GM12874 (cell line): Measurements from ENCODE around the gene ARMC2.

ENCODE experiments used
- TF ChIP-seq, protein P1 (sequence below): IDR thresholded peaks from 2 replicates; pipeline ENCODE4 v1.5.1; 2011; ENCODE audit warnings: low read depth, mild to moderate bottlenecking, control low read depth, low read length, moderate library complexity; ENCODE audit not compliant: insufficient read depth

Gene ARMC2

GRCh38 chr6:109002051-109002697 lies 154.0 kb downstream of the ARMC2 start:
- TF ChIP-seq, protein P1, sequence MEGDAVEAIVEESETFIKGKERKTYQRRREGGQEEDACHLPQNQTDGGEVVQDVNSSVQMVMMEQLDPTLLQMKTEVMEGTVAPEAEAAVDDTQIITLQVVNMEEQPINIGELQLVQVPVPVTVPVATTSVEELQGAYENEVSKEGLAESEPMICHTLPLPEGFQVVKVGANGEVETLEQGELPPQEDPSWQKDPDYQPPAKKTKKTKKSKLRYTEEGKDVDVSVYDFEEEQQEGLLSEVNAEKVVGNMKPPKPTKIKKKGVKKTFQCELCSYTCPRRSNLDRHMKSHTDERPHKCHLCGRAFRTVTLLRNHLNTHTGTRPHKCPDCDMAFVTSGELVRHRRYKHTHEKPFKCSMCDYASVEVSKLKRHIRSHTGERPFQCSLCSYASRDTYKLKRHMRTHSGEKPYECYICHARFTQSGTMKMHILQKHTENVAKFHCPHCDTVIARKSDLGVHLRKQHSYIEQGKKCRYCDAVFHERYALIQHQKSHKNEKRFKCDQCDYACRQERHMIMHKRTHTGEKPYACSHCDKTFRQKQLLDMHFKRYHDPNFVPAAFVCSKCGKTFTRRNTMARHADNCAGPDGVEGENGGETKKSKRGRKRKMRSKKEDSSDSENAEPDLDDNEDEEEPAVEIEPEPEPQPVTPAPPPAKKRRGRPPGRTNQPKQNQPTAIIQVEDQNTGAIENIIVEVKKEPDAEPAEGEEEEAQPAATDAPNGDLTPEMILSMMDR, result no peak

- TF ChIP-seq, protein P1, result no peak
Measured at GRCh38 chr6:109002882-109003281, 154.7 kb downstream of the ARMC2 start.

- TF ChIP-seq, protein P1, result no peak
Measured at GRCh38 chr6:109006818-109007217, 158.6 kb downstream of the ARMC2 start.

DNA sequence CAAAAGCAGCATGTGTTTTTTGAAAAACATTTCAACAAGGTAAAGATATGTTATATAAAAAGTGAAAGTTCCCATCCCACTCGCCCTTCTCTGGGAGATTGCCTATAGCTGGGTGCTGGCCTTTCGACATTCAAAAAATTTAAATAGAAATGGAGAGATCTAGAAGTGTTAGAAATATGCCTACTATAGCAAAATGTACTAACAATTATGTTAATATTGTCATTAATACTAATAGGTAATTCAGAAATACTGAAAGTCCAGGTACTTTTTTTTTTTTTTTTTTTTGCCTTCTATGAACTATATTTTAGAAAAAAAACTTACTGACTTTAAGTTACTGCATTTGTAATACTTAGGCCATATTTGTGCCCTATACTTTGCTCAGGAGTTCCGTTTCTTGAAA lies 159.3 kb downstream of the ARMC2 start:
- TF ChIP-seq, protein P1, result no peak

GRCh38 chr6:109008054-109008453 lies 159.8 kb downstream of the ARMC2 start:
- TF ChIP-seq, protein P1, result no peak

- TF ChIP-seq, protein P1, result no peak
Measured at GRCh38 chr6:109008537-109009235, 160.5 kb downstream of the ARMC2 start.

DNA sequence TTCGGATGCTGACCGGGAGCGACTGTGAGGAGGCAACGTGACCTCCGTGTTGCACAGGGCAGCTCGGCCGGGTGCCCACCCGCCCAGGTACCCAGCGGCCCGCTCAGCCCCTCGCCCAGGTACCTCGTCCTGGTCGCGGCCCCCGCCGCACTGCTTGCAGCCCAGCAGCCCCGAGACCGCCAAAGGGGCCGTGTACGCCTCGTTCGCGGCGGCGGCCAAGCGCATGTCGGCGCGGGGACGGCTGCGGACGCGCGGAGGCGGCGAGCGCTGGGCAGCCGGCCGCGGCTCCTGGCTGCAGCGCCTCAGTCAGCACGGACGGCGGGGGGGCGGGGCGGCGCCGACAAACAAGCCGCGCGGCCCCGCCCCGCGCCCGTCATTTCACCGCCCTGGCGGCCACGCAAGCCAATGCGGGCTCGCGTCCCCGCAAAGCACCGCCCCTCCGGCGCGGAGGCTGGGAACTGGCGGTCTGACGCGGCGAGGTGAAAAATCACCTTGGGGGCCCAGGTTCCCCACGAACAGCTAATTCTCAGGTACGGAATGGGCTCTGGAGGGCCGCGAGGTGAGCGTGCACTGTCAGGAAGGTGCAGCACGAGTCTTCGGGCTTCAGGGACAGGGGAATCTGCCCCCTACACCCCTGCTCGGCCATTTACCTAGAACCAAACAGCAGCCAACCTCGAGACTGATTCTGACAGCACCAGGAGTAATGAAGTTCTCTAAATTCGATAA lies 161.2 kb downstream of the ARMC2 start:
- TF ChIP-seq, protein P1, result no peak
